Fibroblast of mammary gland (primary cell): ENCODE measurements around the gene AKR1E2.

Source experiments
- DNase-seq: peaks from one replicate; pipeline ENCODE4 v3.0.0-alpha.2; 2010; ENCODE audit warnings: low read depth
- H3K4me3 ChIP-seq: 2 replicates; pipeline ENCODE4 v1.5.1; 2011; ENCODE audit warnings: low read depth, mild to moderate bottlenecking, low read length, moderate library complexity; ENCODE audit not compliant: control insufficient read depth
- TF ChIP-seq, protein P1 (sequence below): conservative IDR thresholded peaks from 2 replicates; pipeline ENCODE4 v1.5.1; 2011; ENCODE audit warnings: low read depth, low read length, inconsistent platforms; ENCODE audit not compliant: control insufficient read depth, insufficient read depth

The AKR1E2 gene

DNA sequence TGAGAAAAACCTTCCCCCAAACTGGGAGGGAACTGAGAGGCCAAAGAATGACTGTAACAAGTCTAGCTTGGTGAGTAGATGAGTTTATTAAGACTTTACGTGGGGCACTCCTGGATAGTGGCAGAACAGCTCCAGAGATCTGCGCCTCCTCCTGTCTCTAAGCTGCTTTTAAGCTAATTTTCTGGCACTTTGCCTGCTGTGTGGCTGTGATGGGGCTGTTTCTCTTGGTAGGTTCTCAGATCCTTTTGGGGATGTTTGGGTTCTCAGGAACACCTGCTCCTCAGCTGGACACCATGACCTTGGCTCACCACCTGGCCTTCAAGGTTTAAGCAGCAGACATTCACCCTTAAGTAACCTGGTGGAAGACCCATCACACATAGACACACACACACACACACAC is 68.3 kb downstream of the AKR1E2 start:
- no peak for DNase-seq
- H3K4me3 ChIP-seq: no peak overlapping the region
- TF ChIP-seq, protein P1, sequence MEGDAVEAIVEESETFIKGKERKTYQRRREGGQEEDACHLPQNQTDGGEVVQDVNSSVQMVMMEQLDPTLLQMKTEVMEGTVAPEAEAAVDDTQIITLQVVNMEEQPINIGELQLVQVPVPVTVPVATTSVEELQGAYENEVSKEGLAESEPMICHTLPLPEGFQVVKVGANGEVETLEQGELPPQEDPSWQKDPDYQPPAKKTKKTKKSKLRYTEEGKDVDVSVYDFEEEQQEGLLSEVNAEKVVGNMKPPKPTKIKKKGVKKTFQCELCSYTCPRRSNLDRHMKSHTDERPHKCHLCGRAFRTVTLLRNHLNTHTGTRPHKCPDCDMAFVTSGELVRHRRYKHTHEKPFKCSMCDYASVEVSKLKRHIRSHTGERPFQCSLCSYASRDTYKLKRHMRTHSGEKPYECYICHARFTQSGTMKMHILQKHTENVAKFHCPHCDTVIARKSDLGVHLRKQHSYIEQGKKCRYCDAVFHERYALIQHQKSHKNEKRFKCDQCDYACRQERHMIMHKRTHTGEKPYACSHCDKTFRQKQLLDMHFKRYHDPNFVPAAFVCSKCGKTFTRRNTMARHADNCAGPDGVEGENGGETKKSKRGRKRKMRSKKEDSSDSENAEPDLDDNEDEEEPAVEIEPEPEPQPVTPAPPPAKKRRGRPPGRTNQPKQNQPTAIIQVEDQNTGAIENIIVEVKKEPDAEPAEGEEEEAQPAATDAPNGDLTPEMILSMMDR: no peak
